PFSK-1 (cell line): ENCODE results near the gene INAFM1.

ENCODE experiments used
- FOXP2 ChIP-seq: optimal IDR thresholded peaks from 2 replicates; pipeline ENCODE3; 2011; ENCODE audit warnings: borderline replicate concordance, control low read depth, inconsistent platforms; ENCODE audit not compliant: insufficient read depth; ENCODE audit errors: extremely low read length, extremely low read depth
- POLR2AphosphoS5 ChIP-seq: IDR thresholded peaks from 2 replicates; pipeline ENCODE4 v1.6.1; 2012; ENCODE audit warnings: low read depth, mild to moderate bottlenecking, control low read depth, low read length, moderate library complexity
- REST ChIP-seq, 2 experiments: IDR thresholded peaks; 2 replicates each; pipeline versions ENCODE4 v1.6.1 to v1.8.0; 2011 to 2012; ENCODE audit warnings: low read depth in 2 of 2, low read length in 2 of 2, control low read depth in 1 of 2, inconsistent platforms in 1 of 2, mild to moderate bottlenecking in 1 of 2, moderate library complexity in 1 of 2; ENCODE audit not compliant: insufficient read depth in 1 of 2
- SIN3A ChIP-seq: IDR thresholded peaks from 2 replicates; pipeline ENCODE4 v1.6.1; 2012; ENCODE audit warnings: mild to moderate bottlenecking, low read length, moderate library complexity, borderline replicate concordance; ENCODE audit not compliant: insufficient read depth
- TAF1 ChIP-seq: IDR thresholded peaks from 2 replicates; pipeline ENCODE4 v1.6.1; 2012; ENCODE audit warnings: low read length, control low read depth, borderline replicate concordance; ENCODE audit not compliant: insufficient read depth

The INAFM1 gene

GRCh38 chr19:47321630-47322029 lies 46.9 kb downstream of the INAFM1 start:
- TF ChIP-seq POLR2AphosphoS5 (no peak), TAF1 (no peak), REST (IDR thresholded peaks at IDR 0.05; ENCODE audit: insufficient read depth in 1 of 2, low read depth in 2 of 2, low read length in 2 of 2) (no peak), FOXP2 (no peak), SIN3A (no peak)

- no peak for TF ChIP-seq FOXP2
- TF ChIP-seq REST (IDR thresholded peaks at IDR 0.05; ENCODE audit: insufficient read depth in 1 of 2, low read depth in 2 of 2, low read length in 2 of 2), result no peak
- TF ChIP-seq POLR2AphosphoS5, result no peak
- TF ChIP-seq SIN3A, result no peak
- no peak for TF ChIP-seq TAF1
Observed at GRCh38 chr19:47322058-47322457, 47.4 kb downstream of the INAFM1 start.

GRCh38 chr19:47323409-47323808 lies 48.7 kb downstream of the INAFM1 start:
- no peak for TF ChIP-seq POLR2AphosphoS5
- TF ChIP-seq SIN3A, result no peak
- TF ChIP-seq REST (IDR thresholded peaks at IDR 0.05; ENCODE audit: insufficient read depth in 1 of 2, low read depth in 2 of 2, low read length in 2 of 2), result no peak
- no peak for TF ChIP-seq TAF1
- no peak for TF ChIP-seq FOXP2

DNA sequence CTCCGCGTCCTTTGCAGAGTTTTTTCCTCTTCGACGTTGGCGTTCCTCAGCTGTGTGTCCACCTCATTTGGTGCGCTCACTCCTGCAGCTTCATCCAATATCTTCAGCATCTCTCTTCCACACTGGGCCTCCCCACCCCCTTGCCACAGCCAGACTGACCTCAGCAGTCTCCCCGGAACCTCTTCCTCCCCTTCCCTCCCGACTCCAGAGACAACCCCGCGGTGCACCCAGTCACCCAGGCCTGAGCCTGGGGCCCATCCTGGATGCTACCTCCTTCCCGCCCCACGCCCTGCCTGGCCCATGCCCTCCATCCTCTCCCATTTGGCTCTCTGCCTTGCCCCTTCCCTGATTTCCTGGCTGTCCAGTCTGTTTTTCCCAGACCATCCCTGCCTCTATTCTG lies 49.2 kb downstream of the INAFM1 start:
- TF ChIP-seq TAF1 (no peak), REST (IDR thresholded peaks at IDR 0.05; ENCODE audit: insufficient read depth in 1 of 2, low read depth in 2 of 2, low read length in 2 of 2) (no peak), FOXP2 (no peak), SIN3A (no peak), POLR2AphosphoS5 (no peak)

DNA sequence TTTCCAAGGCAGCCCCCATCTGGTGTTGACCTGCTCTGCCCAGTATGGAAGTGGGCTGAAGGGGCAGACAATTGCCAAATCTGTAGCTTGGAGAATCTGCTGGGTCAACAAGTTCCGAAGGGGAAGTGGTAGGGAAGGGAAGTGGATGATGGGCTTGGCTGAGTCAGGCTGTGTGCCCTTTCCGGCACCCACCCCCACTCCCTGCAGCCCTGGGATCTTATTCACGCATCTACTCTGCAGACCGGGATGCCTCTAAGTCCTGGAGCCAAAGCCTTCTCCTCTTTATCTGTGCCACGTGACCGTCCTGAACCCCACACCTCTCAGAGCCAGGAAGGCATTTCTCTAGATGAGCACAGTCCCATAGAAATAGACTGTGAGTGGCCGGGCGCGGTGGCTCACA lies 49.8 kb downstream of the INAFM1 start:
- TF ChIP-seq FOXP2 (peak; percentile 34), REST (IDR thresholded peaks at IDR 0.05; ENCODE audit: insufficient read depth in 1 of 2, low read depth in 2 of 2, low read length in 2 of 2) (no peak)
